Measurements from ENCODE around the gene SESN3. TPM values are rescaled to one million over a fixed set of nuclear protein-coding genes. Genes with fewer than 3 reads are reported as not detected.
"Not testable (repeated sequence)": the region's sequence is repeated elsewhere in the genome, so short reads cannot be mapped to it uniquely, and the experiment has no call there.

Gene SESN3
- total RNA-seq, 1 experiment from 2014 or later: 6.3 TPM

- Mint-ChIP-seq H3K27ac (ENCODE audit: low read depth, unreplicated experiment) (no peak overlapping the region), H3K27me3 (ENCODE audit: insufficient read depth, unreplicated experiment) (no peaks in the 10 kb centered on the region), H3K9me3 (ENCODE audit: unreplicated experiment) (no peaks in the 10 kb centered on the region), H3K36me3 (ENCODE audit: insufficient read depth, unreplicated experiment) (no peaks in the 10 kb centered on the region), H3K4me3 (ENCODE audit: unreplicated experiment) (no peak overlapping the region), H3K4me1 (ENCODE audit: insufficient read depth, unreplicated experiment) (peaks cover 6% of the 10 kb centered on the region)
- intact Hi-C loops (cut with micrococcal nuclease): no loop called here
- ChIA-PET CTCF (interaction anchor here (0.6 to 1.7 kb wide), 7 partner anchors 8 to 562 kb away, joined by 3 to 6 read pairs (median 4); no protein-coding TSS in a partner anchor), POLR2A (interaction anchor here (1.1 to 14.0 kb wide), 4 partner anchors 8 to 75 kb away, joined by 3 to 190 read pairs (median 3); partner anchors contain the start of gene SRSF8)
- no peak for DNase-seq (ENCODE audit: unreplicated experiment)
- TF ChIP-seq CTCF (IDR thresholded peaks at IDR 0.05; ENCODE audit: unreplicated experiment): no peak
- BruUV-seq (replicated peaks): no TSS peak
These were observed 88.6 kb downstream of the SESN3 start for GRCh38 chr11:95142431-95142830.

GRCh38 chr11:95140397-95141033, 90.5 kb downstream of the SESN3 start:
- intact Hi-C loops (cut with micrococcal nuclease): no loop called here
- BruUV-seq (replicated peaks): no TSS peak
- Mint-ChIP-seq H3K27me3 (ENCODE audit: insufficient read depth, unreplicated experiment) (no peaks in the 10 kb centered on the region), H3K4me3 (ENCODE audit: unreplicated experiment) (no peak overlapping the region), H3K9me3 (ENCODE audit: unreplicated experiment) (no peaks in the 10 kb centered on the region), H3K36me3 (ENCODE audit: insufficient read depth, unreplicated experiment) (no peaks in the 10 kb centered on the region), H3K4me1 (ENCODE audit: insufficient read depth, unreplicated experiment) (no peaks in the 10 kb centered on the region), H3K27ac (ENCODE audit: low read depth, unreplicated experiment) (no peak overlapping the region)
- TF ChIP-seq CTCF (IDR thresholded peaks at IDR 0.05; ENCODE audit: unreplicated experiment): no peak
- no peak for DNase-seq (ENCODE audit: unreplicated experiment)
- POLR2A ChIA-PET: interaction anchor here (0.6 to 1.8 kb wide), 3 partner anchors 8 to 112 kb away, joined by 3 to 4 read pairs (median 4); no protein-coding TSS in a partner anchor
- CTCF ChIA-PET: interaction anchor here (0.6 to 2.7 kb wide), 5 partner anchors 10 to 624 kb away, joined by 3 to 10 read pairs (median 4); no protein-coding TSS in a partner anchor

DNA sequence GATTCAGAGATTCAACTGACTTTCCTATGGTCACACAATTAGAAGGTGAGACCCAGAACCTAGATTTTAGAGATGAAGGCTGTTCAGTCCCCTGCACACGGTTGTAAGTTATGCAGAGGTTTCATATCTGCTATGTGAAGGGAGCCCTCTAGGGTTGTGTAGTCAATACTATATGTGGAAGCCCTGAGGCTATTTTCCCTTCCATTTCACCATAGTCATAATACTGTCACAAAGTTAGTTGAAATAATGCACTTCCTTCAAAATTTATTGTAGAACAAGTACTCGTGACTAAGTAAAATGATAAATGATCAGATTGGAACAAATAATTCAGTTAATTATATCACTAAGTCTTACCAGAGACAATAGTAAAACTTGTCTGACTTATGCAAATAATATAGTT, 92.6 kb downstream of the SESN3 start:
- Mint-ChIP-seq H3K9me3 (ENCODE audit: unreplicated experiment) (no peaks in the 10 kb centered on the region), H3K27me3 (ENCODE audit: insufficient read depth, unreplicated experiment) (no peaks in the 10 kb centered on the region), H3K36me3 (ENCODE audit: insufficient read depth, unreplicated experiment) (no peaks in the 10 kb centered on the region), H3K4me1 (ENCODE audit: insufficient read depth, unreplicated experiment) (peaks cover 13% of the 10 kb centered on the region), H3K27ac (ENCODE audit: low read depth, unreplicated experiment) (no peak overlapping the region), H3K4me3 (ENCODE audit: unreplicated experiment) (no peak overlapping the region)
- BruUV-seq (replicated peaks): no TSS peak
- DNase-seq (ENCODE audit: unreplicated experiment): peak; percentile 20
- TF ChIP-seq CTCF (IDR thresholded peaks at IDR 0.05; ENCODE audit: unreplicated experiment): no peak
- intact Hi-C loops (cut with micrococcal nuclease): no loop called here
- ChIA-PET CTCF (interaction anchor here (0.6 to 2.3 kb wide), 3 partner anchors 14 to 71 kb away, joined by 3 to 10 read pairs (median 8); partner anchors contain the start of gene SRSF8), POLR2A (interaction anchor here (1.3 to 5.0 kb wide), 4 partner anchors 8 to 71 kb away, joined by 5 to 45 read pairs (median 10); partner anchors contain the start of gene SRSF8)

- H3K27me3 Mint-ChIP-seq (ENCODE audit: insufficient read depth, unreplicated experiment): no peaks in the 10 kb centered on the region
- no peak for TF ChIP-seq CTCF (IDR thresholded peaks at IDR 0.05; ENCODE audit: unreplicated experiment)
- no peak for DNase-seq (ENCODE audit: unreplicated experiment)
- H3K4me1 Mint-ChIP-seq (ENCODE audit: insufficient read depth, unreplicated experiment): peaks cover 25% of the 10 kb centered on the region
- POLR2A ChIA-PET: interaction anchor here (0.7 to 5.0 kb wide), 9 partner anchors 10 to 87 kb away, joined by 3 to 45 read pairs (median 4); partner anchors contain the start of gene SRSF8
- no peak overlapping the region for H3K4me3 Mint-ChIP-seq (ENCODE audit: unreplicated experiment)
- no TSS peak for BruUV-seq (replicated peaks)
- no peaks in the 10 kb centered on the region for H3K36me3 Mint-ChIP-seq (ENCODE audit: insufficient read depth, unreplicated experiment)
- H3K9me3 Mint-ChIP-seq (ENCODE audit: unreplicated experiment): no peaks in the 10 kb centered on the region
- CTCF ChIA-PET: interaction anchor here (0.5 to 2.3 kb wide), 12 partner anchors 9 to 568 kb away, joined by 3 to 16 read pairs (median 4); partner anchors contain the start of genes CWC15, KDM4D and SRSF8
- intact Hi-C loops (cut with micrococcal nuclease): no loop called here
- H3K27ac Mint-ChIP-seq (ENCODE audit: low read depth, unreplicated experiment): no peak overlapping the region
These were observed 93.7 kb downstream of the SESN3 start for GRCh38 chr11:95137299-95137698.

- CTCF ChIA-PET: interaction anchor here (1.2 to 2.3 kb wide), 7 partner anchors 9 to 569 kb away, joined by 3 to 16 read pairs (median 5); no protein-coding TSS in a partner anchor
These were observed 94.3 kb downstream of the SESN3 start for GRCh38 chr11:95136747-95137146.

More at GRCh38 chr11:95136747-95137146, 94.3 kb downstream of the SESN3 start:
- H3K27ac Mint-ChIP-seq (ENCODE audit: low read depth, unreplicated experiment); BruUV-seq (replicated peaks); H3K27me3 Mint-ChIP-seq (ENCODE audit: insufficient read depth, unreplicated experiment); H3K9me3 Mint-ChIP-seq (ENCODE audit: unreplicated experiment); H3K36me3 Mint-ChIP-seq (ENCODE audit: insufficient read depth, unreplicated experiment); intact Hi-C loops (cut with micrococcal nuclease); DNase-seq (ENCODE audit: unreplicated experiment); H3K4me3 Mint-ChIP-seq (ENCODE audit: unreplicated experiment): not testable (repeated sequence)
- H3K4me1 Mint-ChIP-seq (ENCODE audit: insufficient read depth, unreplicated experiment): peaks cover 25% of the 10 kb centered on the region
- POLR2A ChIA-PET: interaction anchor here (0.7 to 5.2 kb wide), 8 partner anchors 10 to 87 kb away, joined by 3 to 62 read pairs (median 4); partner anchors contain the start of gene SRSF8
